ENCODE measurements around the gene ZBP1.

- no peak for TF ChIP-seq EP300 (IDR thresholded peaks at IDR 0.05)
- no peak for TF ChIP-seq CTCF (IDR thresholded peaks at IDR 0.05)
- no peak for TF ChIP-seq POLR2A (IDR thresholded peaks at IDR 0.05)
These were observed 9.8 kb downstream of the ZBP1 start for GRCh38 chr20:57610261-57610952.
